ENCODE data around the gene STAB2.

Gene STAB2

DNA sequence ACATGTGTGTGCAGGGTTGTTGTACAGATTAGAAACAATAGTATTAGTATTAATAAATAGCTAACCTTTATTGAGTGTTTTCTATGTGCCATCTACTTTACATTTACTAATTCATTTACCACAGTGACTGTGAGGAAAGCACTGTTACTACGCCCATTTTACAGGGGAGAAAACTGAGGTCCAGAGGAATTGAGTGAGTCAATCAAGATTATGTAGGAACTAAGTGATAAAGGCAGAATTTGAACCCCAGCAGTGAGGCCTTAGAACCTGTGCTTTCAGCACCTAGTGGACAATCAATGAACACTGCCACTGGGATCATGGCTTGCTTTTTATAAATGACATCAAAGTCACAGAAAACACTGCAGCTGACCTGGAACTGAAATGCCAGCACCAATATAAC is 225.7 kb downstream of the STAB2 start:
- DNase-seq: no peak

DNA sequence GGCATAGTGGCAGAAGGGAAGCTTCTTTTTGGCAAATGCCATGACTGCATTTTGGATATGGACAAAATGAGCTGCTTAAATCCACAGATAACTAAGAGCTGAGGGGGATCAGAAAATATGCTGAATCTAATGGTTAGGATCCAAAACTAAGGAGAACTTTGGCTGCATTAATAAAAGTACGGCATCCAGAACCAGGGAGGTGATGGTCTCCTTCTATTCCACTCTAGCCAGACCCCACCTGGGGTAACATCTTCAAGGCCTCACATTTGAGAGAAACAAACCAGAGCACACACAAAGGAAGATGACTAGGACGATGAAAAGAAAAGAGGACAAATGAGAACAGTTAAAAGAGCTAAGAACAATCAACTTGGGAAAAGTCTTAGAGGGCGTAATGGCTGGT is 226.4 kb downstream of the STAB2 start:
- DNase-seq: no peak

DNA sequence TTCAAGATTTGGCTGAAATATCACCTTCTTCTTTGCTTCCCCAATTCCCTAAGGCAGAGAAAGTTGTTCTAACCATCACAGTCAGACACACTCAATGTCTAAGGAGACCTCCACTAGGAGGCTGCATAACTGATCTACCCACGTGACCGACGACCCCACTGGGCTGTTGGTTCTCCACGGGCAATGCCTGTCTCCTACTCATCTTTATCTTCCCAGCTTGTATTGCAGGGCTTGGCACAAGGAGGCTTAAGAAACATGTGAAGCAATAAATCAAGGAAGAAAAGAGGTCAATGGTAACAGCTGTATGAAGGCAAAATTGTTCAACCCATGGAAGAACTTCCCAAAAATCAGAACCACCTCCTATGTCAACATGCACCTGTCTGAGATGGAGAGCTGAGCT is 226.9 kb downstream of the STAB2 start:
- no peak for DNase-seq

DNA sequence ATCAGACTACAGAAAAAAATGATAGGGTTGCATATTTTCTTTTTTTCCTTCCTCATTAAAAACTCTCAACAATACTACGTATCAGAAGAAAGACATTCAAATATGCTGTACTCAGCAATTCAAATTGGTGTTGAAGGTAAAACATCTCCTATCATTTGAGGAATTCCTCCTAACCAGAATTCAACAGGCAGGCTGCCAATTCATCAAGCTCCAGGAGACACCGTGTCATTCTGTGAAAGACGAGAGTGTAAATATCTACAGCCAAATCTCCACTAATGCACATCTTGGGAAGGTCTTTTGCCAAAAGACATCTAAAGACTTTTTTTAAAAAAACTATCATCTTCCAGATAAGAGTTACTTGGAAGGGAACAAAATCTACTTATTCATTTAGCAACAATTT is 227.4 kb downstream of the STAB2 start:
- DNase-seq: no peak

All from COR-L47 (cell line).